GM21737 (cell line): ENCODE data around the gene NEIL1.
"Not testable (repeated sequence)": the region's sequence is repeated elsewhere in the genome, so short reads cannot be mapped to it uniquely, and the experiment has no call there.

Source experiments
- ATAC-seq: cut with Tn5 transposase; IDR thresholded peaks from one replicate; pipeline ENCODE4 v1.9.1; 2021; ENCODE audit warnings: mild to moderate bottlenecking, moderate library complexity; ENCODE audit not compliant: unreplicated experiment

The NEIL1 gene

DNA sequence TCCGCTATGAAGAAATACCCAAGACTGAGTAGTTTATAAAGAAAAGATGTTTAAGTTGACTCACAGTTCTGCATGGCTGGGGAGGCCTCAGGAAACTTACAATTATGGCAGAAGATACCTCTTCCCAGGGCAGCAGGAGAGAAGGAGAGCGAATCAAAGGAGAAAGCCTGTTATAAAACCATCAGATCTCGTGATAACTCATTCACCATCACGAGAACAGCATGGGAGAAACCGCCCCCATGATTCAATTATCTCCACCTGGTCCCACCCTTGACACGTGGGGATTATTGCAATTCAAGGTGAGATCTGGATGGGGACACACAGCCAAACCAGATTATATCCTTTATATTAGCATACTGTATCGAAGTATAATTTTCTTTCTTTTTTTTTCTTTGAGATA, 14.7 kb upstream of the NEIL1 start:
- ATAC-seq: not testable (repeated sequence)

GRCh38 chr15:75333654-75334419, 13.0 kb upstream of the NEIL1 start:
- not testable (repeated sequence) for ATAC-seq

- ATAC-seq: no peak
These were observed 11.5 kb upstream of the NEIL1 start for GRCh38 chr15:75335313-75335704.

GRCh38 chr15:75335705-75336355, 11.0 kb upstream of the NEIL1 start, which contains the start of gene COMMD4:
Gene COMMD4, plus strand, starts transcription at chr15:75336063. Its CDS starts 27 bp downstream, at chr15:75336090.
- no peak for ATAC-seq

- no peak for ATAC-seq
These were observed 8.1 kb upstream of the NEIL1 start for GRCh38 chr15:75338661-75339240.

DNA sequence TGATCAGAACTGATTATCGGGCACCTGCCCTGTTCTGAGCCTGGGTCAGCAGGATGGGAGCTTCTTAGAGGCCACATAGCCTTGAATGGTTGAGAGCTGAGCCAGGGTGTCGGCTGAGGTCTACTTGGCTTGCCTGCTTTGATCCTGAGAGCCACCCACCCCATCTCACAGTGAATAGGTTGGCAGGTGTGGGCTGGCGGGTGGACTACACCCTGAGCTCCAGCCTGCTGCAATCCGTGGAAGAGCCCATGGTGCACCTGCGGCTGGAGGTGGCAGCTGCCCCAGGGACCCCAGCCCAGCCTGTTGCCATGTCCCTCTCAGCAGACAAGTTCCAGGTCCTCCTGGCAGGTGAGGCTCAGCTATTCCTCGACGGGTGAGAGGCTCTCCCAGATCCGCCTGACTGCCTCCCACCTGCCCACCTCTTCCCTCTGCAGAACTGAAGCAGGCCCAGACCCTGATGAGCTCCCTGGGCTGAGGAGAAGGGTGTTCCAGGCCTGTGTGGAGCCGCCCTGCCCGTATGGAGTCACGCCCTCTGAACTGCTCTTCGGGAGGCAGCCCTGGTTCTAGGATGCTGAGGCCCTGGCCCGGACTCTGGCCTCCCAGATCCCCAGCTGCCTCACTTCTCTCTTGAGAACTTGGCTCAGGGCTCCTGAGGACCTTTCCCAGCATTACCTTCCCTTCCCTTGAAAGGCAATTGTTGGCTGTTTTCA, 7.2 kb upstream of the NEIL1 start:
- ATAC-seq: no peak

DNA sequence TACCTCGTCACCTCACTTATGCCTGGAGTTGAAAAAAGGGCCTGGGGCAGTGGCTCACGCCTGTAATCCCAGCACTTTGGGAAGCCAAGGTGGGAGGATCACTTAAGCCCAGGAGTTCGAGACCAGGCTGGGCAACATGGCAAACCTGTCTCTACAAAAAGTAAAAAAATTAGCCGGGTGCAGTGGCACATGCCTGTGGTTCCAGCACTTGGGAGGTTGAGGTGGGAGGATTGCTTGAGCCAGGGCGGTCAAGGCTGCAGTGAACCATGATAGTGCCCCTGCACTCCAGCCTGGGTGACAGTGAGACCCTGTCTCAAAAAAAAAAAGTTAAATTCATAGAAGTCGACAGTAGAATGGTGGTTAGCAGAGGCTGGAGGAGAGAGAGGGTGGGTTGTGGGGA, 4.6 kb upstream of the NEIL1 start:
- no peak for ATAC-seq

DNA sequence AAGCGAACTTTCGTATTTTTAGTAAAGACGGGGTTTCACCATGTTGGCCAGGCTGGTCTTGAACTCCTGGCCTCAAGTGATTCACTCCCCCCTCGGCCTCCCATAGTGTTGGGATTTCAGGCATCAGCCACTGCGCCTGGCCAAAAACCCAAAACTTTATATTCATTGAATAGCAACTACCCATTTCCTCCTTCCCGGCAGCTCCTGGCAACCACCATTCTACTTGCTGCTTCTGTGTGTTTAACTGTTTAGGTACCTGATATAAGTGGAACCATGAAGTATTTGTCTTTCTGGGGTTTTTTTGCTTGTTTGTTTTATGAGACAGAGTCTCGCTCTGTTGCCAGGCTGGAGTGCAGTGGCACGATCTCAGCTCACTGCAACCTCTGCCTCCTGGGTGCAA, 2.9 kb upstream of the NEIL1 start:
- ATAC-seq: not testable (repeated sequence)

GRCh38 chr15:75347222-75348033, 589 bp downstream of the NEIL1 start:
- peak; percentile 67 for ATAC-seq

GRCh38 chr15:75348034-75348561, 1.3 kb downstream of the NEIL1 start:
- ATAC-seq: no peak

DNA sequence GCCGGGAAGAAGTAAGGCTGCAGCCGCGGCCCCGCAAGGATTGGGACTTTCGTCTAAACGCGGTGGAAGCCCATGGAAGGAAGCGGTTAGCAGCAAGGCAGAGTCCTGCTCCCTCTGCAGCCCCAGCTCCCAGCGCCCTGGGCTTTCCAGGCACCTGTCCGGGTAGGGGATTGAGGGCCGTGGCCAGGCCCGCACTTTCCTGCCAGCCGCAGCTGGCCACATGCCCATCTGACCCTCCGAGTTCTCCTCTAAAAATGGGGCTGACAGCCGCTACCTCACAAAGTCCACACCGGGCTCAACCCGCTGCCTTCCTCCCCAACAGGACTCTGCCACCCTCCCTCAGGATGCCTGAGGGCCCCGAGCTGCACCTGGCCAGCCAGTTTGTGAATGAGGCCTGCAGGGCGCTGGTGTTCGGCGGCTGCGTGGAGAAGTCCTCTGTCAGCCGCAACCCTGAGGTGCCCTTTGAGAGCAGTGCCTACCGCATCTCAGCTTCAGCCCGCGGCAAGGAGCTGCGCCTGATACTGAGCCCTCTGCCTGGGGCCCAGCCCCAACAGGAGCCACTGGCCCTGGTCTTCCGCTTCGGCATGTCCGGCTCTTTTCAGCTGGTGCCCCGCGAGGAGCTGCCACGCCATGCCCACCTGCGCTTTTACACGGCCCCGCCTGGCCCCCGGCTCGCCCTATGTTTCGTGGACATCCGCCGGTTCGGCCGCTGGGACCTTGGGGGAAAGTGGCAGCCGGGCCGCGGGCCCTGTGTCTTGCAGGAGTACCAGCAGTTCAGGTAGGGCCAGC, 1.9 kb downstream of the NEIL1 start:
- ATAC-seq: no peak

DNA sequence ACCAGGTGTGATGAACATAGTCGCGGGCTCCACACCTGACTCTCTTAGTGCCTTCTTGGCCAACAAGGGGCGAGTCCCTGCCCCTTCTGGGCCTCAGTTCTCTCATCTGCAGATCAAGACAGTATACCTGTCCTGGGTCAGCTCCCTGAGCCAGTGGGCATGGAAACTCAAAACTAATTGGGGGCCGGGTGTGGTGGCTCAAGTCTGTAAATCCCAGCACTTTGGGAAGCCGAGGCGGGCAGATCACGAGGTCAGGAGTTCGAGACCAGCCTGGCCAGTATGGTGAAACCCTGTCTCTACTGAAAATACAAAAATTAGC, 2.5 kb downstream of the NEIL1 start:
- not testable (repeated sequence) for ATAC-seq

DNA sequence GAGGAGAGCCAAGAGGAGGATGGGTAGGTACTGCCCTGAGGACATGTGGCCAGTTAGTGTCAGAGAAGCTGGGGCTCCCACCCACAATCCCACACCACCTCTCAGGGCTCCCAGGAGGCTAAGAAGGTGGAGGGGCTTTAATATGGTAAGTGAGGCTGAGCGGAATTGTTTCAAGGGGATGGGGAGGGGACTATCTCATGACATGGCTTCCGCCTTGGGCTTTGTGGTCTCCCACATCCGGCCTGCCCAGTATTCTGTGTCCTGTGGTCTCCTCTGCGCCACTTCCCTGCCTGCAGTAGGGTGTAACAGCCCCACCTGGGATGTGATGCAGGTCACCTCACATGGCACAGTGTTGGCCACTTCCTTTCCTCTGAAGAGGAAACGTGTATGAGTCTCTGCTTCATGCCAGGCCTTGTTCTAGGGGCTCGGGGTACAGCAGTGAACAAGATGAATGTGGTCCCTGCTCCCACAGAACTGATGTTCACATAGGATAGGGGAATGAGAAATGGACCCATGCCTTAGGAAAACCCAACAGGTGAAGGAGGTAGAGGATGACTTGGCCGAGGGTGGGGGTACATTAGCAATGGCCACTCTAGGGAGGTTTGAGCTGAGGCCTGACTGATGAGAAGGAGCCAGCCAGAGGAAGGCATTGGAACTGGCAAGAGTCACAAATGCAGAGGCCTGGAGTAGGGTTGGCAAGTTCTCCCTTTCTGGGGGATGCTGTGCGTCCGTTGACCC, 3.2 kb downstream of the NEIL1 start:
- ATAC-seq: no peak

DNA sequence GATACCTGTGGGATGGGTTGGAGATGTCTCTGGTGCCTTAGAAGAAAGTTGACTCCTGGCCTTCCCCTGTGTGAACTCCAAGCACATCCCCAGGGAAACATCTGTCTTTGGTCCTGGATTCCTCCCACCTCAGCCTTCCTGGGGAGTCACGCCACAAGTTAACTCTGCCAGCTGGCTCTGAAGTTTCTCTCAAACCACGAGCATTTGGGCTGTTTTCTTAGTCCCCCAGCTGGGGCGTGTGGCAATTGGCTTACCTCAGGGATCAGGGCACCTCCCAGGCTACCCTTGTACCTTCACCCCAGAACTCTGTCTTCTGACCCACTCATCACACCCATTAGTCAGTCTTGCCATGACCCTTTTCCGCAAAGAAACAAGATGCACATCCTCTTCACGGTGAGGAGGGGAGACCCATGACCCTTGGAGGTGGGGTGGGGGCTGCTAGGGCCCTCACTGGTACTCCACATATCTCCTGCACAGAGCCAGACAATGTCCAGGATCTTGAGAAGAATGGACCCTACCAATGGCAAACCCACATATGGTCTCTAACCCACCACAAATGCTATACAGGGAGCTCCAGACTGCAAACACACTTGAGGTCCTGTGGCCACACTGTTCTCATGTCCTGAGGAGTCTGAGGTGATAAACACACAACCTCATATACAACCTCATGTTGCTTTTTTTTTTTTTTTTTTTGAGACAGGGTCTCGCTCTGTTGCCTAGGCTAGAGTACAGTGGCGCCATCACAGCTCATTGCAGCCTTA, 3.9 kb downstream of the NEIL1 start:
- ATAC-seq: no peak

DNA sequence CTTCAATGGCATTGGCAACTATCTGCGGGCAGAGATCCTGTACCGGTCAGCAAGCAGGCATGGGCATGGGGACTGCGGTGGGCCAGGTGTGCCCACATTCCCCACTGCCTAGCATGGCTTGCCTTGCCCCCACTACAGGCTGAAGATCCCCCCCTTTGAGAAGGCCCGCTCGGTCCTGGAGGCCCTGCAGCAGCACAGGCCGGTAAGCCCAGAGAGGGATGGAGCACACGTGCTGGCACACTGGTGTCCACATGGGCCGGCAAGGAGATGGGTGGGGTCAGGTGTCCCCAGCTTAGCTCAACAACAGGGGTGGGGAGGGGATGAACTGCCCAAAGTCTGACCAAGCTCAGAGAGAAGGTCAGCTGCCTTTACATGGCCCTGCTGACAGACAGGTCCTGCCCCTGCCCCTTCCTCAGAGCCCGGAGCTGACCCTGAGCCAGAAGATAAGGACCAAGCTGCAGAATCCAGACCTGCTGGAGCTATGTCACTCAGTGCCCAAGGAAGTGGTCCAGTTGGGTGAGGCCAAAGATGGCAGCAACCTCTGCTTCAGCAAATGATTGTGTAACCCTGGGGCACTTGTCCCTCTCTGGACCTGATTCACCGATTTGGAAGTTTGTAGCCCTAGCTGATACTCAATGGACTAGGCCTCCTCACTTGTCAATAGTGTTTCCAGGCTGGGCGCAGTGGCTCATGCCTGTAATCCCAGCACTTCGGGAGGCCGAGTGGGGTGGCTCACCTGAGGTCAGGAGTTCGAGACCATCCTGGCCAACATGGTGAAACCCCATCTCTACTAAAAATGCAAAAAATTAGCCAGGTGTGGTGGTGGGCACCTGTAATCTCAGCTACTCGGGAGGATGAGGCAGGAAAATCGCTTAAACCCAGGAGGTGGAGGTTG, 5.6 kb downstream of the NEIL1 start:
- ATAC-seq: no peak

- no peak for ATAC-seq
These were observed 6.8 kb downstream of the NEIL1 start for GRCh38 chr15:75353604-75354003.

GRCh38 chr15:75354454-75354853, 7.6 kb downstream of the NEIL1 start:
- no peak for ATAC-seq
